Neural progenitor cell (in vitro differentiated cells): ENCODE results near the gene GTF3C2.
"Not testable (repeated sequence)": the region's sequence is repeated elsewhere in the genome, so short reads cannot be mapped to it uniquely, and the experiment has no call there.

ENCODE experiments used
- CTCF ChIP-seq: fragments of 200-600 bp; sonication (generic); IDR thresholded peaks from 2 replicates; pipeline ENCODE4 v1.5.1; 2017; ENCODE audit warnings: antibody characterized with exemption, mild to moderate bottlenecking
- EZH2phosphoT487 ChIP-seq: fragments of 200-600 bp; sonication (generic); IDR thresholded peaks from 2 replicates; pipeline ENCODE4 v1.6.1; 2017; ENCODE audit warnings: antibody characterized with exemption

- not testable (repeated sequence) for TF ChIP-seq EZH2phosphoT487, CTCF
Observed at GRCh38 chr2:27353386-27353761, 3.2 kb downstream of the GTF3C2 start.
